ENCODE measurements around the gene GLOD5. TPM values are rescaled to one million over a fixed set of nuclear protein-coding genes. Genes with fewer than 3 reads are reported as not detected.

The GLOD5 gene
- polyA plus RNA-seq, 1 donor from 2014 or later = not detected

- Histone ChIP-seq H4K20me1 (ENCODE audit: insufficient read depth) (no peaks in the 10 kb centered on the region), H2AFZ (ENCODE audit: low read depth, low read length) (no peak overlapping the region), H3K4me3 (ENCODE audit: low read length) (no peak overlapping the region), H3K4me2 (ENCODE audit: low read length) (no peak overlapping the region), H3K27ac (ENCODE audit: low read length) (no peak overlapping the region), H3F3A (ENCODE audit: insufficient read depth, low read length, poor library complexity, severe bottlenecking) (no peaks in the 10 kb centered on the region), H3K27me3 (ENCODE audit: insufficient read depth, low read depth, low read length) (no peaks in the 10 kb centered on the region), H3K9me3 (ENCODE audit: low read length) (no peaks in the 10 kb centered on the region), H3K36me3 (ENCODE audit: insufficient read depth, low read length) (no peaks in the 10 kb centered on the region), H3K9me2 (ENCODE audit: insufficient read depth, low read length) (no peaks in the 10 kb centered on the region), H3K79me2 (replicated peaks; ENCODE audit: insufficient read depth, low read length) (no peaks in the 10 kb centered on the region), H3K9ac (ENCODE audit: low read length) (no peak overlapping the region)
- no peak for TF ChIP-seq POLR2AphosphoS5 (IDR thresholded peaks at IDR 0.05)
- TF ChIP-seq TAF1 (IDR thresholded peaks at IDR 0.05; ENCODE audit: low read depth) = no peak
- no peak for TF ChIP-seq EZH2 (IDR thresholded peaks at IDR 0.05; ENCODE audit: borderline replicate concordance, insufficient read depth, low read length, poor library complexity, severe bottlenecking)
- no peak for TF ChIP-seq MXI1 (conservative IDR thresholded peaks at IDR 0.05; ENCODE audit: poor library complexity, severe bottlenecking)
- TF ChIP-seq SMC3 (conservative IDR thresholded peaks at IDR 0.05; ENCODE audit: poor library complexity) = no peak
- TF ChIP-seq RAD21 (conservative IDR thresholded peaks at IDR 0.05) = no peak
- TF ChIP-seq, protein P1, sequence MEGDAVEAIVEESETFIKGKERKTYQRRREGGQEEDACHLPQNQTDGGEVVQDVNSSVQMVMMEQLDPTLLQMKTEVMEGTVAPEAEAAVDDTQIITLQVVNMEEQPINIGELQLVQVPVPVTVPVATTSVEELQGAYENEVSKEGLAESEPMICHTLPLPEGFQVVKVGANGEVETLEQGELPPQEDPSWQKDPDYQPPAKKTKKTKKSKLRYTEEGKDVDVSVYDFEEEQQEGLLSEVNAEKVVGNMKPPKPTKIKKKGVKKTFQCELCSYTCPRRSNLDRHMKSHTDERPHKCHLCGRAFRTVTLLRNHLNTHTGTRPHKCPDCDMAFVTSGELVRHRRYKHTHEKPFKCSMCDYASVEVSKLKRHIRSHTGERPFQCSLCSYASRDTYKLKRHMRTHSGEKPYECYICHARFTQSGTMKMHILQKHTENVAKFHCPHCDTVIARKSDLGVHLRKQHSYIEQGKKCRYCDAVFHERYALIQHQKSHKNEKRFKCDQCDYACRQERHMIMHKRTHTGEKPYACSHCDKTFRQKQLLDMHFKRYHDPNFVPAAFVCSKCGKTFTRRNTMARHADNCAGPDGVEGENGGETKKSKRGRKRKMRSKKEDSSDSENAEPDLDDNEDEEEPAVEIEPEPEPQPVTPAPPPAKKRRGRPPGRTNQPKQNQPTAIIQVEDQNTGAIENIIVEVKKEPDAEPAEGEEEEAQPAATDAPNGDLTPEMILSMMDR (IDR thresholded peaks at IDR 0.05; ENCODE audit: poor library complexity, severe bottlenecking) = no peak
- TF ChIP-seq EP300 (conservative IDR thresholded peaks at IDR 0.05; ENCODE audit: poor library complexity, severe bottlenecking) = no peak
- TF ChIP-seq, protein P2, sequence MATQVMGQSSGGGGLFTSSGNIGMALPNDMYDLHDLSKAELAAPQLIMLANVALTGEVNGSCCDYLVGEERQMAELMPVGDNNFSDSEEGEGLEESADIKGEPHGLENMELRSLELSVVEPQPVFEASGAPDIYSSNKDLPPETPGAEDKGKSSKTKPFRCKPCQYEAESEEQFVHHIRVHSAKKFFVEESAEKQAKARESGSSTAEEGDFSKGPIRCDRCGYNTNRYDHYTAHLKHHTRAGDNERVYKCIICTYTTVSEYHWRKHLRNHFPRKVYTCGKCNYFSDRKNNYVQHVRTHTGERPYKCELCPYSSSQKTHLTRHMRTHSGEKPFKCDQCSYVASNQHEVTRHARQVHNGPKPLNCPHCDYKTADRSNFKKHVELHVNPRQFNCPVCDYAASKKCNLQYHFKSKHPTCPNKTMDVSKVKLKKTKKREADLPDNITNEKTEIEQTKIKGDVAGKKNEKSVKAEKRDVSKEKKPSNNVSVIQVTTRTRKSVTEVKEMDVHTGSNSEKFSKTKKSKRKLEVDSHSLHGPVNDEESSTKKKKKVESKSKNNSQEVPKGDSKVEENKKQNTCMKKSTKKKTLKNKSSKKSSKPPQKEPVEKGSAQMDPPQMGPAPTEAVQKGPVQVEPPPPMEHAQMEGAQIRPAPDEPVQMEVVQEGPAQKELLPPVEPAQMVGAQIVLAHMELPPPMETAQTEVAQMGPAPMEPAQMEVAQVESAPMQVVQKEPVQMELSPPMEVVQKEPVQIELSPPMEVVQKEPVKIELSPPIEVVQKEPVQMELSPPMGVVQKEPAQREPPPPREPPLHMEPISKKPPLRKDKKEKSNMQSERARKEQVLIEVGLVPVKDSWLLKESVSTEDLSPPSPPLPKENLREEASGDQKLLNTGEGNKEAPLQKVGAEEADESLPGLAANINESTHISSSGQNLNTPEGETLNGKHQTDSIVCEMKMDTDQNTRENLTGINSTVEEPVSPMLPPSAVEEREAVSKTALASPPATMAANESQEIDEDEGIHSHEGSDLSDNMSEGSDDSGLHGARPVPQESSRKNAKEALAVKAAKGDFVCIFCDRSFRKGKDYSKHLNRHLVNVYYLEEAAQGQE (IDR thresholded peaks at IDR 0.05; ENCODE audit: borderline replicate concordance) = no peak
These were observed 53.7 kb downstream of the GLOD5 start for GRCh38 chrX:48815266-48815665.

DNA sequence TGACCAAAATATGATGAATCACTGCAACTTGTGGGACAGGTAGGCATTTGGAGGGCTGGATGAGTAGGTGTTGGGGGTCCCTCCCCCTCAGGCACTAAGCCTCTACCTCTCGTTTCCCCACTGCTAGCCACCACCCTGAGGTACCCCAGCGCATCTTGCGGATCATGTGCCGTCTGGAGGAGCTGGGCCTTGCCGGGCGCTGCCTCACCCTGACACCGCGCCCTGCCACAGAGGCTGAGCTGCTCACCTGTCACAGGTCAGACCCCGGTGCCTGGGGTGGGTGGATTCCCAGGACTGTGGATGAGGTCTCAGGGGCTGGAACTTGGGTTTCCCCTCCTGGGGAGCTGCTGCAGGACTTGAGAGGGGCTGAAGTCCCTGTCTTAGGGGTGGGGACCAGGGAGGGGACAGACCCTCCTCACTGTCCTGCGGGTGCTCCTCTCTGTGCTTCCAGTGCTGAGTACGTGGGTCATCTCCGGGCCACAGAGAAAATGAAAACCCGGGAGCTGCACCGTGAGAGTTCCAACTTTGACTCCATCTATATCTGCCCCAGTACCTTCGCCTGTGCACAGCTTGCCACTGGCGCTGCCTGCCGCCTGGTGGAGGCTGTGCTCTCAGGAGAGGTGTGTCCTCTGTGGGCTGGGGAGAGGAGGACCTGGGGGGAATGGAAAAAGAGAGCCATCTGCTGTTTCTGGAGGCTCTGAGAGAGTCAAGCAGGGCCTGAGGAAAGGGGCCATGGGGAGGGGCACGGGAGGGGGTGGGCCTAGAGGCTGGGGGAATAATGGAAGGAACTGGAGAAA, 54.7 kb downstream of the GLOD5 start:
- Histone ChIP-seq H3K79me2 (replicated peaks; ENCODE audit: insufficient read depth, low read length) (no peaks in the 10 kb centered on the region), H2AFZ (ENCODE audit: low read depth, low read length) (no peak overlapping the region), H3K36me3 (ENCODE audit: insufficient read depth, low read length) (no peaks in the 10 kb centered on the region), H3K9me2 (ENCODE audit: insufficient read depth, low read length) (no peaks in the 10 kb centered on the region), H3K9ac (ENCODE audit: low read length) (no peak overlapping the region), H4K20me1 (ENCODE audit: insufficient read depth) (no peaks in the 10 kb centered on the region), H3F3A (ENCODE audit: insufficient read depth, low read length, poor library complexity, severe bottlenecking) (no peaks in the 10 kb centered on the region), H3K27me3 (ENCODE audit: insufficient read depth, low read depth, low read length) (no peaks in the 10 kb centered on the region), H3K9me3 (ENCODE audit: low read length) (no peaks in the 10 kb centered on the region), H3K4me3 (ENCODE audit: low read length) (no peak overlapping the region), H3K27ac (ENCODE audit: low read length) (no peak overlapping the region), H3K4me2 (ENCODE audit: low read length) (no peak overlapping the region)
- TF ChIP-seq MXI1 (conservative IDR thresholded peaks at IDR 0.05; ENCODE audit: poor library complexity, severe bottlenecking) (no peak), EZH2 (IDR thresholded peaks at IDR 0.05; ENCODE audit: borderline replicate concordance, insufficient read depth, low read length, poor library complexity, severe bottlenecking) (no peak), POLR2AphosphoS5 (IDR thresholded peaks at IDR 0.05) (no peak), RAD21 (conservative IDR thresholded peaks at IDR 0.05) (no peak)
- TF ChIP-seq, protein P1 (IDR thresholded peaks at IDR 0.05; ENCODE audit: poor library complexity, severe bottlenecking) = no peak

All from neural cell (in vitro differentiated cells).